Measurements from ENCODE around the gene APP.

APP gene

GRCh38 chr21:25857308-25858074, 313.1 kb downstream of the APP start:
- Histone ChIP-seq H3K9me3 (no peaks in the 10 kb centered on the region), H3K36me3 (no peaks in the 10 kb centered on the region), H3K4me3 (ENCODE audit: low read depth, low read length) (no peak overlapping the region), H3K4me1 (no peaks in the 10 kb centered on the region), H3K27me3 (no peaks in the 10 kb centered on the region)
- TF ChIP-seq CTCF (IDR thresholded peaks at IDR 0.05; ENCODE audit: low read depth, low read length), result no peak
- DNase-seq, result no peak

GRCh38 chr21:25855576-25855975, 315.0 kb downstream of the APP start:
- no peak for TF ChIP-seq CTCF (IDR thresholded peaks at IDR 0.05; ENCODE audit: low read depth, low read length)
- no peak for DNase-seq
- Histone ChIP-seq H3K4me1 (no peaks in the 10 kb centered on the region), H3K4me3 (ENCODE audit: low read depth, low read length) (no peak overlapping the region), H3K9me3 (no peaks in the 10 kb centered on the region), H3K36me3 (no peaks in the 10 kb centered on the region), H3K27me3 (no peaks in the 10 kb centered on the region)

GRCh38 chr21:25850126-25850842, 320.3 kb downstream of the APP start:
- H3K4me1 ChIP-seq, result no peaks in the 10 kb centered on the region
- TF ChIP-seq CTCF (IDR thresholded peaks at IDR 0.05; ENCODE audit: low read depth, low read length), result no peak
- H3K9me3 ChIP-seq, result no peaks in the 10 kb centered on the region
- H3K4me3 ChIP-seq (ENCODE audit: low read depth, low read length), result no peak overlapping the region
- H3K36me3 ChIP-seq, result no peaks in the 10 kb centered on the region
- H3K27me3 ChIP-seq, result no peaks in the 10 kb centered on the region
- DNase-seq, result no peak

- DNase-seq, result no peak
- Histone ChIP-seq H3K4me1 (no peaks in the 10 kb centered on the region), H3K36me3 (no peaks in the 10 kb centered on the region), H3K27me3 (0 out of 2 replicates have a peak, but pooled peaks cover 4% of the 10 kb centered on the region), H3K9me3 (no peaks in the 10 kb centered on the region), H3K4me3 (ENCODE audit: low read depth, low read length) (no peak overlapping the region)
- TF ChIP-seq CTCF (IDR thresholded peaks at IDR 0.05; ENCODE audit: low read depth, low read length), result no peak
Observed at GRCh38 chr21:25848309-25848708, 322.3 kb downstream of the APP start.

- no peak overlapping the region for H3K4me3 ChIP-seq (ENCODE audit: low read depth, low read length)
- no peak for DNase-seq
- no peak for TF ChIP-seq CTCF (IDR thresholded peaks at IDR 0.05; ENCODE audit: low read depth, low read length)
- no peaks in the 10 kb centered on the region for H3K4me1 ChIP-seq
- no peaks in the 10 kb centered on the region for H3K9me3 ChIP-seq
- H3K36me3 ChIP-seq, result no peaks in the 10 kb centered on the region
- peaks cover 4% of the 10 kb centered on the region; the same call in 1 of the 2 replicates for H3K27me3 ChIP-seq
Observed at GRCh38 chr21:25845729-25846256, 324.8 kb downstream of the APP start.

GRCh38 chr21:25842925-25843324, 327.6 kb downstream of the APP start:
- no peak for DNase-seq
- Histone ChIP-seq H3K27me3 (peaks cover 4% of the 10 kb centered on the region; the same call in 1 of the 2 replicates), H3K36me3 (no peaks in the 10 kb centered on the region), H3K4me3 (ENCODE audit: low read depth, low read length) (no peak overlapping the region), H3K9me3 (no peaks in the 10 kb centered on the region), H3K4me1 (no peaks in the 10 kb centered on the region)
- no peak for TF ChIP-seq CTCF (IDR thresholded peaks at IDR 0.05; ENCODE audit: low read depth, low read length)
